GM21723 (cell line): ENCODE results near the gene ME2.
"Not testable (repeated sequence)": the region's sequence is repeated elsewhere in the genome, so short reads cannot be mapped to it uniquely, and the experiment has no call there.

Experiments
- ATAC-seq: cut with Tn5 transposase; IDR thresholded peaks from one replicate; pipeline ENCODE4 v1.9.1; 2021; ENCODE audit warnings: mild to moderate bottlenecking, moderate library complexity; ENCODE audit not compliant: unreplicated experiment

Gene ME2

DNA sequence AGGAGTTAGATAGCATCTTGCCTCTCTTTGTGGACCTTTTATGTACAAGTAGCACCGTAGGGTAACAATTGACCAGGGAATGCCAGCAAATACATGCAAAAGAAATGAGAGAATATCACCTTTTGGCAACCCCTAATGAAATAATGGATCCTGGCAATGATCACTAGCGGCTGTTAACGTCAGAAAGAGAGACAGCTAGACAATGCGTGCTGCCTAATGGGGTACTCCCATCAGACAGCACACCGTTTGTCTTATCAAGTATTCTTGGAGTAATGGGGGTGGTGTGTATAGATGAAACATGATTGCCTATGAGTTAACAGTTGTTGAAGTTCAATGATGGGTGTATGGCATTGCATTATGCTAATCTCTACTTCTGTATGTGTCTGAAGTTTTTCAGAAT, 90.5 kb downstream of the ME2 start:
- ATAC-seq = no peak

DNA sequence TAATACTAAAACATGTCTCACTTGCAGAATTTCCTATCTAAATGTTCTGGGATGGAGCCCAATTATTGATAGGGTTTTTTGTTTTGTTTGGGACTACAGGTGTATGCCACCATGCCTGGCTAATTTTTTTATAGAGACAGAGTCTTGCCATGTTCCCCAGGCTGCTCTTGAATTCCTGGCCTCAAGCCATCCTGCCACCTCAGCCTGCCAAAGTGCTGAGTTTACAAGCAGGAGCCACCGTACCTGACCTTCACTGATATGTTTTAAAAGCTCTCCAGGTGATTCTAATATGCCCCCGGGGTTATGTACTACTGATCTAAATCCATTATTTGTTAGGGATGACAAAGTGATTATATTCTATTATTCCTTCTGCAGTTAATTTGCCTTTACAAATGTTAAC, 91.1 kb downstream of the ME2 start:
- ATAC-seq = no peak

DNA sequence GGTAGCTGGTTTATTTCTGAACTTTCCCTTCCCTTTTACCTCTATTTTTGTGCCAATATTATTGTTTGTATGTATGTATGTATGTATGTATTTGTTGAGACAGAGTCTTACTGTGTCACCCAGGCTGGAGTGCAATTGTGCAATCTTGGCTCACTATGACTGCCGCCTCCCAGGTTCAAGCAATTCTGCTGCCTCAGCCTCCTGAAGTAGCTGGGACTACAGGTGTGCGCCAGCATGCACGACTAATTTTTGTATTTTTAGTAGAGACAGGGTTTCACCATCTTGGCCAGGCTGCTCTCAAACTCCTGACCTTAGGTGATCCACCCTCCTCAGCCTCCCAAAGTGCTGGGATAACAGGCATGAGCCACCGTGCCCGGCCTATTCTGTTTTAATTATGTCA, 93.5 kb downstream of the ME2 start:
- ATAC-seq = not testable (repeated sequence)

DNA sequence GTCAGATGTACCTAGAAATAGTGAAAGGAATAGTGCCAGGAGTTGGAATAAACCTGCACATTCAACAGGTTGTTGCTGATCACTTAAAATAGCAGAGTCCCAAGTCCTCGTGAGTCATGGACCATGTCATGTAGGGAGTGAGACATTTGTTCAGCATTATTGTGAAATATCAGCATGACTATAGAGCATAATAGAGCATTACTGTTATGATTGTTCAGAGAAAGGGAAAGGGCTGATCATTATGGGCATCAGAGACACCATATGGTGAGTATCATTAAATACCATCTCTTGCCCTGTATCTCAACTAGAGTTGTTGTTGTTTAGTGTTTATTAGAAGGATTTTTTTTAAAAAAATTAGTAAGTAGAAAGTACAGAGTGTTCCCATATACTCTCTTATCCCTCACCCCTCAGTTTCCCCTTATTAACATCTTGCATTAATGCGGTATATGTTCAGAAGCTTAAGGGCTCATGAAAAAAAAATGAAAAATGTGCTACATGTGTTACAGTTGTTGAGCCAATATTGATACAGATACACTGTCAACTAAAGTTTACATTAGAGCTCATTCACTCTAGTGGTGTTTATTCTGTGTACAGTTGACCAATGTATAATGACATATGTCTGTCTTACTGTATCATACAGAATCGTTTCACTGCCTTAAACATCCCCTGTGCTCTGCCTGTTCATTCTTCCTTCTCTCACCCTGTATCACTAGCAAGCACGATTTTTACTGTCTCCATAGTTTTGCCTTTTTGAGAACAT, 94.6 kb downstream of the ME2 start:
- no peak for ATAC-seq

DNA sequence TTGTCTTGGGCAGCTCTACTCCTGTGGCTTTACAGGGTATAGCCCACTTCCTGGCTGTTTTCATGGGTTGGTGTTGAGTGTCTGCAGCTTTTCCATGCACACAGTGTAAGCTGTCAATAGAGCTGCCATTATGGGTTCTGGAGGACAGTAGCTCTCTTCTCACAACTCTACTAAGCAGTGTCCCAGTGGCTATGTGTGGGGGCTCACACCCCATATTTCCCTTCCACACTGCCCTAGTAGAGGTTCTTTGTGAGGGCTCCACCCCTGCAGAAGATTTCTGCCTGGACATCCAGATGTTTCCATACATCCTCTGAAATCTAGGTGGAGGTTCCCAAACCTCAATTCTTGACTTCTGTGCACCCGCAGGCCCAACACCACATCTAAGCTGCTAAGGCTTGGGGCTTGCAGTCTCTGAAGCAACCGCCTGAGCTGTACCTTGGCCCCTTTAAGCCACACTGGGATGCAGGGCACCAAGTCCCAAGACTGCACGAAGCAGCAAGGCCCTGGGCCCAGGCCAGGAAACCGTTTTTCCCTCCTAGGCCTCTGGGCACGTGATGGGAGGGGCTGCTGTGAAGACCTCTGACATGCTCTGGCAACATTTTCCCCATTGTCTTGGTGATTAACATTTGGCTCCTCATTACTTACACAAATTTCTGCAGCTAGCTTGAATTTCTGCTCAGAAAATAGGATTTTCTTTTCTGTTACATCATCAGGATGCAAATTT, 98.3 kb downstream of the ME2 start:
- no peak for ATAC-seq

DNA sequence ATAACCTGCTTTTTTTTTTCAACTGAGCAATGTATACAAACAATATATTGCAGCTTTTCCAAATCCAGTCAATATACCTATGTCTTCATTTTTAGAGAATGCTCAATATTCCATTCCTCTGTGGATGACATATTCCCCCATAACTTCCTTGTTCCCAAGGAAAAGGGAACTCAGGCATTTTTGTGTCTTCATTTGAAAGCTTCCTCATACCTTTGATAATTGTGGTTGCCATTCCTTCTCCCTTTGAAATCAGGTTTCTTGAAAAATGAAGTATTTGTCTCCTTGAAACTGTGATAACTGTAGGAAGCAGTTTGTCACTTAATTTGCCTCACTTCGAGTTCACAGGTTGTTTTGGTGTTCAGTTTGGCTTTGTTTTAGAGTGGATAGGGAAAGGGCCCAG, 102.5 kb downstream of the ME2 start:
- ATAC-seq = no peak

DNA sequence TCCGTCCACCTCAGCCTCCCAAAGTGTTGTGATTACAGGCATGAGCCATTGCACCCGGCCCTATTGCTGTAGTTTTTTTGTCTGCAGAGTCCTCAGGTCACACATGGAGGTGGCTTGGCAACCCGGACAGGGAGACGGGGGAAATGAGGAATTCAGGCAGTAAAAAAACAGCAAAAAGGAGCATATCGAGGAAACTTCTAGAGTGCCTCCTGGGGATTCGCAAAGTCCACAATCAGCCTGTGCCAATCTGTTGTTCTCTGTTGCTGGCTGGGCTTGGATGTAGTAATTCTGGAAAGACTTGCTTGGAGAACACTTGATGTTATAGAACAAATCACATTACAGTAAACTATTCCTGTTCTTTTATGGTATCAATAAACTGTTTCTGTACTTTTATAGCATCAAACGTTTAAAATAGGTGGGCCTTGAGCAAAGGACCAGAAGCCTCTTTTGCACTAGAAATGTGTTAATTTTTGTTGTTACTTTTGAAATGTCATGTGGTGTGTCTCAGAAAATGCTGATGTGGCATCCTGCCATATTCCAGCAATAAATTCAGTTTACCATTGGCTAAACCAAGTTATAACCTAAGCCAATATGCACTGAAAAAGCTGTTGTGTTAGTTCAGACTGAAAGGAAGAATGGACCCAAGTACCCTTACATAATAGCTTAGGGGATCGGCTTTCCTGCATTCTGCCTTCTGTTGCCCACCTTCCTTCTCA, 103.3 kb downstream of the ME2 start:
- no peak for ATAC-seq

DNA sequence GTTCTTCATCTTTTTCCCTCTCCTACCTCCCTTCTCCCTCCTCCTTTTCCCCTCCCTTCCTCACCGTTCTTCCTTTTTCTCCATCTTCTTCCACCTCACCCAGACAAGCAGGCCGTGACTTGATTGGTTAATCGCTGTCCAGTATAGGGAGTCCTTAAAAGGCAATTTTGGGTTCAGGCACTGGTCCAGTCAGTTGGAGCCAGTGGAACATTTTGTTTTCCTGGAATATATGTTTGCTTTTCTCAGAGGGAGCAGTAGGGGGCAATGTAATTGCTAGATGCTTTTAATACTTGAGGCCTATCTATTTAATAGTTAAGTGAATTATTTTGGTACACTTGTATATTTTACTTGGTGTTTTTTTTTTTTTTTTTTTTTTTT, 103.9 kb downstream of the ME2 start:
- ATAC-seq = no peak

DNA sequence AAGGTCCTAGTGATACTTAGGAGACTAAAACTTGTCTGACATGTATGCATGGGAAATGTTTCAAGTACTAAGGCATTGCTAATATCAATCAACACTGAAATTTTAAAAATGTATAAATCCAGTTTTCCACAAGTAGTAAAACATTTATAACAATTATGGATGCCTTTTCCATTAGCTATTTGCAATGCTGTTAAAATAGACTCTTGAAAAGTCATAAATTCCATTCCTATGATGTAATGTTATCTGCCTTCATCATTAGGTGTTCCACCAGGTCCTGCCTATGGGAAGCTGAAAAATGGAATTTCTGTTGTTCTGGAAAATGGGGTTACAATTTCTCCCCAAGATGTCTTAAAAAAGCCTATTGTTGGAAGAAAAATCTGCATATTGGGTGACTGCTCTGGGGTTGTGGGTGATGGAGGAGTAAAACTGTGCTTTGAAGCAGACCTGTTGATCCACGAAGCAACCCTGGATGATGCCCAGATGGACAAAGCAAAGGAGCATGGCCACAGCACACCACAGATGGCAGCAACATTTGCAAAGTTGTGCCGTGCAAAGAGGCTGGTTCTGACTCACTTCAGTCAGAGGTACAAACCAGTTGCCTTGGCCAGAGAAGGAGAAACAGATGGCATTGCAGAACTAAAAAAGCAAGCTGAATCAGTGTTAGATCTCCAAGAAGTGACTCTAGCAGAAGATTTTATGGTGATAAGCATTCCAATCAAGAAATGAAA, 107.6 kb downstream of the ME2 start:
- no peak for ATAC-seq

DNA sequence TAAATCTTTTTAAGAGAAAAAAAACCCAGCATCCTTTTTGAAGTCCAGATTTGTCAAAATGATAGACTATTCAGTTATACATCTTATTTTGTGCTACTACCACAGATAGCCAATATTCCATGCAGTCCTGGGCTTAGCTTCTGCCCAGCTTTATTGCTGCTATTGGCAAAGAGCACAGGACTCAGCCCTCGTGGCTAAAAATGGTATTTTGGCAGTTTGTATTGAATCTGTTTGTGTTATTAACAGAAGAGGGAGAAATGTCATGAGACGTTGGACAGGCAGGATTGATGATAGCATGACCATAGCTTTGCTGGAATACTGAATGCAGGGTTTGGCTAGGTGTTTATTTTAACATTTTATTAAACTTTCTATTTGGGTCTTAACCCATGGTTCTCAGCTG, 108.3 kb downstream of the ME2 start:
- no peak for ATAC-seq

DNA sequence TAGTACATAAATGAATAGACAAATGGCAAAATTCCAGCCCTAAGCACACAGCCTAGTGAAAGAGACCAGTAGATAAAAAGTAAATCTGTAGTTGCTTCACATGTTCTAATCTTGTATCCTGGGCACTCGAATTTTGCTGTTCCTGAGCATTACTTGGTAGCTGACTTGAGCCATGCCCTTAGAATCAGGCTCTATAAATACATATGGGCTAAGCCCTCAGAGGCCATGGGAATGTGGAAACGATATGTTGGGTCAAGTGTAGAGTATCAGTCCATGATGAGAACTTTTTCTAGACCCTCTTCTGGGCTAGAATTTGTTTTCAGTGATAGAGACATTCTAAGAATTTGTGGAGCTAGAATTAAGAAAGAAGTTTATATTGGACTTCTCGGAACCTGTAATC, 110.8 kb downstream of the ME2 start:
- ATAC-seq = no peak

DNA sequence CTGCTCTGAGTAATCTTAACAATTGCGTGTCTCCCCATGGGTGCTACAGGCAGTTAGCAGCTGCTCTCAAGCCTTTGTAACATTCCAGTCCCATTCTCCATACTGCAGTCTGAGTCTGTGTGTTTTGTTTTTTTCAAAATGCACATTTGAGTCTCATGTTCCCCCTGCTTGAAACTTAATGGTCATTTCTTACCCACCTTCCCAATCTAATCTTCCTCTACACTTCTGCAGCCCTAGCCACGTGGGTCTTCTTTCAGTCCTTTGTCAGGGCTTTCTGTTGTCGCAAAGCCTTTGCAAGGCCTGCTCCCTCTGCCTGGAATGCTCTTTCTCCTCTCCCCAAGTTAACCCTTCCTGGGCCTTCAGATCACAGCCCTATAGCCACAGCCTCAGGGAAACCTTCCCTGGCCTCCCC, 113.4 kb downstream of the ME2 start:
- ATAC-seq = no peak

DNA sequence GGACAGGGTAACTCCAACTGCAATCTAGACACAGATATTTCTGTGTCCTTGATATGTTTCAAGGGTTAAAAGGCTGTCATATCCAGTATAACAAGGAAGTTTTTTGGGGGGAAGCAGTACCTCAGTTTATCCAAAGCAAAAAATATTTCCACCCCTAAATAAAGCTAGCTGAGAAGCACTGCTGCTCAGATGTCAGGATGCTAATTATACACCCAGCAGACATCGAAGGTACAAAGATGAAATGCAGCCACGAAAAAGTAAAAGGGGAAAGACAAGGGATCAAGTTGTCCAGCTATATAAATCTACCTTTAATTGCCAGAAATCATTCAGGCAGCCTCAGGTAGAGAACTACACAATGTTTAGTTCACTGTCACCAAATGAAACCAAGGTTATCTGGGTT, 115.1 kb downstream of the ME2 start:
- no peak for ATAC-seq

DNA sequence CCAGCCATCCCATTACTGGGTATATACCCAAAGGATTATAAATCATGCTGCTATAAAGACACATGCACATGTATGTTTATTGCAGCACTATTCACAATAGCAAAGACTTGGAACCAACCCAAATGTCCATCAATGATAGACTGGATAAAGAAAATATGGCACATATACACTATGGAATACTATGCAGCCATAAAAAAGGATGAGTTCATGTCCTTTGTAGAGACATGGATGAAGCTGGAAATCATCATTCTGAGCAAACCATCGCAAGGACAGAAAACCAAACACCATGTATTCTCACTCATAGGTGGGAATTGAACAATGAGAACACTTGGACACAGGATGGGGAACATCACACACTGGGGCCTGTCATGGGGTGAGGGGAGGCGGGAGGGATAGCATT, 124.3 kb downstream of the ME2 start:
- ATAC-seq = not testable (repeated sequence)
